HepG2 (cell line): ENCODE results near the gene LRFN2. TPM values are rescaled to one million over a fixed set of nuclear protein-coding genes. Genes with fewer than 3 reads are reported as not detected.

Source experiments
- ATAC-seq: fragments of 200-7000 bp; cut with Tn5 transposase; 3 replicates; pipeline ENCODE4 v1.9.1; 2020; ENCODE audit warnings: mild to moderate bottlenecking, moderate library complexity
- BruUV-seq: library from RNA; stranded (reverse); fragments of 400-500 nt; replicated peaks from 2 replicates; lab custom pipeline; 2021; lab: Mats Ljungman, UMichigan
- CTCF ChIA-PET: fragments of 300-600 bp; formaldehyde crosslinking; extraction: SDS; loops from one replicate; lab custom pipeline; 2021; ENCODE audit warnings: low total read pairs, inconsistent platforms, low intra/inter-chr PET ratio; lab: Yijun Ruan, JAX
- POLR2A ChIA-PET: fragments of 350-600 bp; sonication (Branson Sonifier 250); formaldehyde crosslinking; loops from one replicate; lab custom pipeline; 2020; ENCODE audit warnings: antibody characterized with exemption, inconsistent platforms; lab: Yijun Ruan, JAX
- DNase-seq: peaks from one replicate; pipeline ENCODE4 v3.0.0-alpha.2; 2015; ENCODE audit warnings: low spot score
- FAIRE-seq: peaks from 3 replicates; lab custom pipeline; 2011; peaks lifted over from hg19 to GRCh38; lab: Jason Lieb, UNC
- H2AFZ ChIP-seq: one replicate; pipeline ENCODE4 v1.6.1; 2011; ENCODE audit warnings: low read length, inconsistent platforms
- H3K27ac ChIP-seq: fragments of 300-600 bp; 3 replicates; pipeline ENCODE4 v1.8.0; 2011; ENCODE audit warnings: mixed run types, mild to moderate bottlenecking, mixed read lengths, low read length, inconsistent platforms; ENCODE audit not compliant: insufficient read depth; ENCODE audit errors: extremely low read length
- H3K27me3 ChIP-seq, 2 experiments: fragments of 200-600 bp in 1 of 2; 2 replicates in 1 of 2; 3 replicates in 1 of 2; pipeline versions ENCODE4 v1.6.0 to v1.8.0; 2011; ENCODE audit warnings: low read length in 2 of 2, mild to moderate bottlenecking in 2 of 2, moderate library complexity in 2 of 2, inconsistent platforms in 1 of 2; ENCODE audit not compliant: insufficient read depth in 2 of 2, control insufficient read depth in 1 of 2
- H3K36me3 ChIP-seq, 2 experiments: fragments of 200-600 bp in 1 of 2; replicated peaks in 1 of 2; 2 replicates in 1 of 2; 3 replicates in 1 of 2; pipeline versions ENCODE4 v1.5.1 to v1.8.0; 2011; ENCODE audit warnings: low read length in 2 of 2, inconsistent platforms in 1 of 2; ENCODE audit not compliant: insufficient read depth in 2 of 2, control insufficient read depth in 1 of 2
- H3K4me1 ChIP-seq: 2 replicates; pipeline ENCODE4 v1.5.1; 2012; ENCODE audit warnings: low read length, inconsistent platforms; ENCODE audit not compliant: insufficient read depth
- H3K4me2 ChIP-seq: 2 replicates; pipeline ENCODE4 v1.6.0; 2011; ENCODE audit warnings: low read depth, low read length, inconsistent platforms
- H3K4me3 ChIP-seq, 3 experiments: fragments of 200-600 bp in 1 of 3; sonication (generic), shearing (Covaris generic) in 1 of 3; replicated peaks in 1 of 3; 2 replicates each; pipeline ENCODE4 v1.5.1; 2011 to 2016; ENCODE audit warnings: low read length in 3 of 3, inconsistent platforms in 2 of 3, low read depth in 2 of 3, mild to moderate bottlenecking in 2 of 3, control low read depth in 1 of 3, mixed read lengths in 1 of 3; ENCODE audit not compliant: insufficient read depth in 1 of 3
- H3K79me2 ChIP-seq: one replicate; pipeline ENCODE4 v1.6.1; 2011; ENCODE audit warnings: low read length, inconsistent platforms; ENCODE audit not compliant: insufficient read depth
- H3K9ac ChIP-seq: 2 replicates; pipeline ENCODE4 v1.6.0; 2011; ENCODE audit warnings: mild to moderate bottlenecking, low read depth, low read length, inconsistent platforms; ENCODE audit not compliant: insufficient read depth
- H3K9me3 ChIP-seq: 2 replicates; pipeline ENCODE4 v1.5.1; 2012; ENCODE audit warnings: mild to moderate bottlenecking, low read length
- H4K20me1 ChIP-seq: 2 replicates; pipeline ENCODE4 v1.6.0; 2011; ENCODE audit warnings: inconsistent platforms, mild to moderate bottlenecking, low read length, moderate library complexity; ENCODE audit not compliant: insufficient read depth
- CBX1 ChIP-seq: IDR thresholded peaks from one replicate; pipeline ENCODE4 v1.6.1; 2016; ENCODE audit warnings: antibody characterized with exemption, low read depth
- FOXJ3 ChIP-seq: sonication (generic); formaldehyde crosslinking; IDR thresholded peaks from 2 replicates; pipeline ENCODE4 v1.4.0; 2020; ENCODE audit warnings: missing genetic modification reagents, mild to moderate bottlenecking, borderline replicate concordance
- RCOR2 ChIP-seq: IDR thresholded peaks from 2 replicates; pipeline ENCODE4 v1.6.1; 2016; ENCODE audit warnings: missing biosample characterization, missing genetic modification reagents
- TARDBP ChIP-seq: sonication (generic); formaldehyde crosslinking; IDR thresholded peaks from 2 replicates; pipeline ENCODE4 v1.8.0; 2022; ENCODE audit warnings: mild to moderate bottlenecking, missing genetic modification reagents
- ZMYM2 ChIP-seq: sonication (generic); formaldehyde crosslinking; IDR thresholded peaks from 2 replicates; pipeline ENCODE4 v1.8.0; 2022; ENCODE audit warnings: mild to moderate bottlenecking, missing genetic modification reagents
- ZNF749 ChIP-seq: sonication (generic); formaldehyde crosslinking; IDR thresholded peaks from 2 replicates; pipeline ENCODE4 v1.8.0; 2022; ENCODE audit warnings: mild to moderate bottlenecking, missing genetic modification reagents, moderate library complexity, borderline replicate concordance
- WGBS: methylation state at CpG from one replicate; pipeline ENCODE4 v1.1.6; 2017; ENCODE audit warnings: low lambda C conversion rate; 5-methylcytosine and 5-hydroxymethylcytosine counted together
- in situ Hi-C: cut with HindIII; loops from 2 replicates; pipeline ENCODE4 v1.10.0; 2017; ENCODE audit warnings: low pct_unique_long_range_greater_than_20kb; ENCODE audit not compliant: extremely low pct_ligation_motif_present
- intact Hi-C: fragments of 100-400 bp; cut with micrococcal nuclease; formaldehyde crosslinking; loops from one replicate; pipeline ENCODE4 v1.10.0; 2022; ENCODE audit not compliant: unreplicated experiment
- polyA plus RNA-seq, 8 experiments: library from polyadenylated mRNA; depleted of rRNA in 3 of 8; stranded (reverse) in 7 of 8; unstranded in 1 of 8; fragments of >200 nt; fragmentation: Illumina TruSeq in 4 of 8; extraction: Trizol in 4 of 8; gene quantifications; 2 replicates each; pipeline versions ENCODE4 v1.2.1 to v1.2.3, GENCODE V29; 2011 to 2016; ENCODE audit warnings: low read depth in 4 of 8, missing spikeins in 1 of 8, mixed read lengths in 1 of 8; ENCODE audit not compliant: insufficient read depth in 1 of 8
- total RNA-seq, 5 experiments: library from RNA; depleted of rRNA; stranded (reverse); fragments of >200 nt; fragmentation: Illumina TruSeq; extraction: Trizol; gene quantifications; 2 replicates each; pipeline ENCODE4 v1.2.3, GENCODE V29; 2016; ENCODE audit warnings: low read depth in 1 of 5
- TF ChIP-seq, protein P1 (sequence below): sonication (generic); formaldehyde crosslinking; IDR thresholded peaks from 2 replicates; pipeline ENCODE4 v1.4.0; 2020; ENCODE audit warnings: mild to moderate bottlenecking, missing genetic modification reagents
- TF ChIP-seq, protein P2 (sequence below): sonication (generic); formaldehyde crosslinking; IDR thresholded peaks from 2 replicates; pipeline ENCODE4 v1.9.0; 2022; ENCODE audit warnings: low read depth, missing genetic modification reagents
- TF ChIP-seq, protein P3 (sequence below): sonication (generic); formaldehyde crosslinking; IDR thresholded peaks from 2 replicates; pipeline ENCODE4 v1.4.0; 2020; ENCODE audit warnings: missing genetic modification reagents
- TF ChIP-seq, protein P4 (sequence below): sonication (generic); formaldehyde crosslinking; IDR thresholded peaks from 2 replicates; pipeline ENCODE4 v1.4.0; 2020; ENCODE audit warnings: mild to moderate bottlenecking, missing genetic modification reagents

Gene LRFN2
- total and polyA plus RNA-seq, 2 of the 13 experiments (the other 11 are each of a cell fraction or from before 2014, with no cell fraction given): not detected

DNA sequence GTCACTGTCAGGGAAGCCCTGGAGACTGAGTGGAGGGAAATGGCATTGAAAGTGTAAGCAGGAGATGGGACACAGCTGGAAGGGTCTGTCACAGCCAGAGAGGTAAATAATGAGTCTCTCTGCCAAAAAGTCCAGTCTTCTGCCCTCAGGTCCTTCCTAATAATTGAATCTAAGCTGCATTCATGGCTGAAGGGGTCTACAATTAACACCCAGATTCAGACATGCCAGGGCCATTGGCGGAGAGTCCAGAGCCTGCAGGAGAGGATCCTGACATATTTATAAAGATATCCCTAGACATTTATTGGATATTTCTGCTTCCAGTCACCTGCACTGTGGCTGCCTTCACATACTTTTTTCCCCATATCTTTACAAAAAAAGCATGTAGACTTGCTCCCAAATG, 89.0 kb downstream of the LRFN2 start:
- intact Hi-C loops (no loop called here), in situ Hi-C loops (no loop called here)
- FAIRE-seq (no peak), ATAC-seq (no peak), DNase-seq (no peak)
- Histone ChIP-seq H3K27me3 (peaks cover 5 to 7% of the 10 kb centered on the region in 2 experiments; a peak in 4 of 5 replicates), H2AFZ (no peak overlapping the region), H3K79me2 (no peaks in the 10 kb centered on the region), H3K27ac (no peak overlapping the region), H3K9ac (no peak overlapping the region), H3K9me3 (no peaks in the 10 kb centered on the region), H3K36me3 (no peaks in the 10 kb centered on the region), H3K4me2 (no peak overlapping the region), H3K4me1 (no peaks in the 10 kb centered on the region), H4K20me1 (no peaks in the 10 kb centered on the region), H3K4me3 (no peak overlapping the region)
- ChIA-PET POLR2A (no interaction called here), CTCF (no interaction called here)
- BruUV-seq: no TSS peak
- TF ChIP-seq, protein P1, sequence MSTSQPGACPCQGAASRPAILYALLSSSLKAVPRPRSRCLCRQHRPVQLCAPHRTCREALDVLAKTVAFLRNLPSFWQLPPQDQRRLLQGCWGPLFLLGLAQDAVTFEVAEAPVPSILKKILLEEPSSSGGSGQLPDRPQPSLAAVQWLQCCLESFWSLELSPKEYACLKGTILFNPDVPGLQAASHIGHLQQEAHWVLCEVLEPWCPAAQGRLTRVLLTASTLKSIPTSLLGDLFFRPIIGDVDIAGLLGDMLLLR: no peak
- TF ChIP-seq, protein P2, sequence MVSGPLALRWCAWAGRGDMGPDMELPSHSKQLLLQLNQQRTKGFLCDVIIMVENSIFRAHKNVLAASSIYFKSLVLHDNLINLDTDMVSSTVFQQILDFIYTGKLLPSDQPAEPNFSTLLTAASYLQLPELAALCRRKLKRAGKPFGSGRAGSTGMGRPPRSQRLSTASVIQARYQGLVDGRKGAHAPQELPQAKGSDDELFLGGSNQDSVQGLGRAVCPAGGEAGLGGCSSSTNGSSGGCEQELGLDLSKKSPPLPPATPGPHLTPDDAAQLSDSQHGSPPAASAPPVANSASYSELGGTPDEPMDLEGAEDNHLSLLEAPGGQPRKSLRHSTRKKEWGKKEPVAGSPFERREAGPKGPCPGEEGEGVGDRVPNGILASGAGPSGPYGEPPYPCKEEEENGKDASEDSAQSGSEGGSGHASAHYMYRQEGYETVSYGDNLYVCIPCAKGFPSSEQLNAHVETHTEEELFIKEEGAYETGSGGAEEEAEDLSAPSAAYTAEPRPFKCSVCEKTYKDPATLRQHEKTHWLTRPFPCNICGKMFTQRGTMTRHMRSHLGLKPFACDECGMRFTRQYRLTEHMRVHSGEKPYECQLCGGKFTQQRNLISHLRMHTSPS (CRISPR knock-in tag): no peak
- TF ChIP-seq TARDBP (CRISPR knock-in tag): no peak
- TF ChIP-seq, protein P3, sequence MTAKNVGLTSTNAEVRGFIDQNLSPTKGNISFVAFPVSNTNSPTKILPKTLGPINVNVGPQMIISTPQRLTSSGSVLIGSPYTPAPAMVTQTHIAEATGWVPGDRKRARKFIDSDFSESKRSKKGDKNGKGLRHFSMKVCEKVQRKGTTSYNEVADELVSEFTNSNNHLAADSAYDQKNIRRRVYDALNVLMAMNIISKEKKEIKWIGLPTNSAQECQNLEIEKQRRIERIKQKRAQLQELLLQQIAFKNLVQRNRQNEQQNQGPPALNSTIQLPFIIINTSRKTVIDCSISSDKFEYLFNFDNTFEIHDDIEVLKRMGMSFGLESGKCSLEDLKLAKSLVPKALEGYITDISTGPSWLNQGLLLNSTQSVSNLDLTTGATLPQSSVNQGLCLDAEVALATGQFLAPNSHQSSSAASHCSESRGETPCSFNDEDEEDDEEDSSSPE (CRISPR knock-in tag): no peak
- TF ChIP-seq FOXJ3 (CRISPR knock-in tag): no peak
- TF ChIP-seq ZNF749 (CRISPR knock-in tag): no peak
- TF ChIP-seq, protein P4, sequence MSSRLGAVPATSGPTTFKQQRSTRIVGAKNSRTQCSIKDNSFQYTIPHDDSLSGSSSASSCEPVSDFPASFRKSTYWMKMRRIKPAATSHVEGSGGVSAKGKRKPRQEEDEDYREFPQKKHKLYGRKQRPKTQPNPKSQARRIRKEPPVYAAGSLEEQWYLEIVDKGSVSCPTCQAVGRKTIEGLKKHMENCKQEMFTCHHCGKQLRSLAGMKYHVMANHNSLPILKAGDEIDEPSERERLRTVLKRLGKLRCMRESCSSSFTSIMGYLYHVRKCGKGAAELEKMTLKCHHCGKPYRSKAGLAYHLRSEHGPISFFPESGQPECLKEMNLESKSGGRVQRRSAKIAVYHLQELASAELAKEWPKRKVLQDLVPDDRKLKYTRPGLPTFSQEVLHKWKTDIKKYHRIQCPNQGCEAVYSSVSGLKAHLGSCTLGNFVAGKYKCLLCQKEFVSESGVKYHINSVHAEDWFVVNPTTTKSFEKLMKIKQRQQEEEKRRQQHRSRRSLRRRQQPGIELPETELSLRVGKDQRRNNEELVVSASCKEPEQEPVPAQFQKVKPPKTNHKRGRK (CRISPR knock-in tag): no peak
- no peak for TF ChIP-seq CBX1
- TF ChIP-seq ZMYM2 (CRISPR knock-in tag): no peak
- no peak for TF ChIP-seq RCOR2 (CRISPR knock-in tag)
- WGBS: 40% methylated on average over 1 of the region's 1 CpG
